Fibroblast of pulmonary artery (primary cell): ENCODE measurements around the gene ZFP36L1.

ENCODE experiments used
- DNase-seq: peaks from one replicate; pipeline ENCODE4 v3.0.0-alpha.2; 2010; ENCODE audit warnings: low read depth
- H3K4me3 ChIP-seq: replicated peaks from 2 replicates; pipeline ENCODE4 v1.5.1; 2011; ENCODE audit warnings: low read depth, mild to moderate bottlenecking, control low read depth, low read length, moderate library complexity
- TF ChIP-seq, protein P1 (sequence below): IDR thresholded peaks from 2 replicates; pipeline ENCODE4 v1.5.1; 2011; ENCODE audit warnings: mild to moderate bottlenecking, control low read depth, low read length, inconsistent platforms; ENCODE audit errors: missing control alignments

Gene ZFP36L1

GRCh38 chr14:68738559-68738958 is 54.3 kb downstream of the ZFP36L1 start:
- H3K4me3 ChIP-seq: no peak overlapping the region
- no peak for DNase-seq
- TF ChIP-seq, protein P1, sequence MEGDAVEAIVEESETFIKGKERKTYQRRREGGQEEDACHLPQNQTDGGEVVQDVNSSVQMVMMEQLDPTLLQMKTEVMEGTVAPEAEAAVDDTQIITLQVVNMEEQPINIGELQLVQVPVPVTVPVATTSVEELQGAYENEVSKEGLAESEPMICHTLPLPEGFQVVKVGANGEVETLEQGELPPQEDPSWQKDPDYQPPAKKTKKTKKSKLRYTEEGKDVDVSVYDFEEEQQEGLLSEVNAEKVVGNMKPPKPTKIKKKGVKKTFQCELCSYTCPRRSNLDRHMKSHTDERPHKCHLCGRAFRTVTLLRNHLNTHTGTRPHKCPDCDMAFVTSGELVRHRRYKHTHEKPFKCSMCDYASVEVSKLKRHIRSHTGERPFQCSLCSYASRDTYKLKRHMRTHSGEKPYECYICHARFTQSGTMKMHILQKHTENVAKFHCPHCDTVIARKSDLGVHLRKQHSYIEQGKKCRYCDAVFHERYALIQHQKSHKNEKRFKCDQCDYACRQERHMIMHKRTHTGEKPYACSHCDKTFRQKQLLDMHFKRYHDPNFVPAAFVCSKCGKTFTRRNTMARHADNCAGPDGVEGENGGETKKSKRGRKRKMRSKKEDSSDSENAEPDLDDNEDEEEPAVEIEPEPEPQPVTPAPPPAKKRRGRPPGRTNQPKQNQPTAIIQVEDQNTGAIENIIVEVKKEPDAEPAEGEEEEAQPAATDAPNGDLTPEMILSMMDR: no peak
